CD4-positive, alpha-beta T cell treated with Interleukin-17A for 1 hour (primary cell): ENCODE measurements around the gene EP400.
"Not testable (repeated sequence)": the region's sequence is repeated elsewhere in the genome, so short reads cannot be mapped to it uniquely, and the experiment has no call there.

Experiments used
- DNase-seq: peaks from one replicate; pipeline ENCODE4 v3.0.0-alpha.2; 2020

EP400 gene

GRCh38 chr12:131954460-131954859, 4.7 kb downstream of the EP400 start:
- not testable (repeated sequence) for DNase-seq

- no peak for DNase-seq
These were observed 9.4 kb downstream of the EP400 start for GRCh38 chr12:131959116-131959515.

- no peak for DNase-seq
These were observed 10.2 kb downstream of the EP400 start for GRCh38 chr12:131959641-131960589.

GRCh38 chr12:131960590-131961325, 11.0 kb downstream of the EP400 start:
- not testable (repeated sequence) for DNase-seq

GRCh38 chr12:131961328-131961727, 11.6 kb downstream of the EP400 start:
- DNase-seq, result not testable (repeated sequence)

GRCh38 chr12:131962069-131962468, 12.3 kb downstream of the EP400 start:
- no peak for DNase-seq

GRCh38 chr12:131963381-131963780, 13.6 kb downstream of the EP400 start:
- DNase-seq, result peak; percentile 43

- DNase-seq, result no peak
These were observed 15.3 kb downstream of the EP400 start for GRCh38 chr12:131965073-131965472.

GRCh38 chr12:131971226-131971625, 21.5 kb downstream of the EP400 start:
- no peak for DNase-seq

GRCh38 chr12:131975228-131975627, 25.5 kb downstream of the EP400 start:
- no peak for DNase-seq

- DNase-seq, result no peak
These were observed 29.9 kb downstream of the EP400 start for GRCh38 chr12:131979606-131980005.

- no peak for DNase-seq
These were observed 30.5 kb downstream of the EP400 start for GRCh38 chr12:131980263-131980662.

GRCh38 chr12:131981388-131981787, 31.6 kb downstream of the EP400 start:
- DNase-seq, result no peak

- no peak for DNase-seq
These were observed 32.3 kb downstream of the EP400 start for GRCh38 chr12:131982041-131982440.

GRCh38 chr12:131983026-131983425, 33.3 kb downstream of the EP400 start:
- DNase-seq, result no peak

GRCh38 chr12:131983554-131983953, 33.8 kb downstream of the EP400 start:
- no peak for DNase-seq

GRCh38 chr12:131984334-131984733, 34.6 kb downstream of the EP400 start:
- DNase-seq, result no peak

- DNase-seq, result not testable (repeated sequence)
These were observed 35.8 kb downstream of the EP400 start for GRCh38 chr12:131985510-131985875.

- DNase-seq, result no peak
These were observed 36.6 kb downstream of the EP400 start for GRCh38 chr12:131986361-131986760.

- no peak for DNase-seq
These were observed 37.2 kb downstream of the EP400 start for GRCh38 chr12:131986910-131987309.

- DNase-seq, result no peak
These were observed 37.8 kb downstream of the EP400 start for GRCh38 chr12:131987552-131987951.

- no peak for DNase-seq
These were observed 38.5 kb downstream of the EP400 start for GRCh38 chr12:131988054-131988796.

GRCh38 chr12:131989021-131989420, 39.3 kb downstream of the EP400 start:
- DNase-seq, result no peak
